ENCODE data around the gene C9. TPM values are rescaled to one million over a fixed set of nuclear protein-coding genes. Genes with fewer than 3 reads are reported as not detected.
"Not testable (repeated sequence)": the region's sequence is repeated elsewhere in the genome, so short reads cannot be mapped to it uniquely, and the experiment has no call there.

The C9 gene
- polyA plus RNA-seq, 2 of the 4 experiments (the other 2 are of a cell fraction) = 0.03 TPM; not detected in 1

- peak; percentile 39 for FAIRE-seq
- Histone ChIP-seq H3K4me2 (no peak overlapping the region), H3K9me3 (no peaks in the 10 kb centered on the region), H3K27ac (no peak overlapping the region), H3K4me3 (no peak overlapping the region), H3K4me1 (no peaks in the 10 kb centered on the region)
- no peak for ATAC-seq
- ChIA-PET POLR2A (no interaction called here), CTCF (interaction anchor here (1.5 to 2.3 kb wide), 2 partner anchors 9 to 11 kb away, joined by 7 read pairs; no protein-coding TSS in a partner anchor)
- 30% methylated on average over 1 of the region's 1 CpG for WGBS (ENCODE audit: missing lambda C conversion rate)
- no peak for TF ChIP-seq RFX5 (IDR thresholded peaks at IDR 0.05)
- no peak for DNase-seq (ENCODE audit: low read depth in 1 of 2, low spot score in 1 of 2)
These were observed 35.6 kb downstream of the C9 start for GRCh38 chr5:39328731-39329130.

GRCh38 chr5:39323542-39323941, 40.8 kb downstream of the C9 start:
- TF ChIP-seq CEBPB (IDR thresholded peaks at IDR 0.05) = no peak
- no peak for TF ChIP-seq HOXB5 (CRISPR knock-in tag; IDR thresholded peaks at IDR 0.05)
- no peak for TF ChIP-seq CBX8 (IDR thresholded peaks at IDR 0.05)
- TF ChIP-seq KDM1A (IDR thresholded peaks at IDR 0.05; ENCODE audit: low read depth) = no peak
- no peak for TF ChIP-seq KDM5A (IDR thresholded peaks at IDR 0.05)
- TF ChIP-seq POLR2A (IDR thresholded peaks at IDR 0.05; ENCODE audit: low read length) = no peak
- no peak for TF ChIP-seq JUN (IDR thresholded peaks at IDR 0.05)
- TF ChIP-seq GATA3 (IDR thresholded peaks at IDR 0.05; ENCODE audit: borderline replicate concordance) = no peak
- no peak overlapping the region for H3K4me3 ChIP-seq
- H3K9me3 ChIP-seq = no peaks in the 10 kb centered on the region
- no peak overlapping the region for H3K4me2 ChIP-seq
- ATAC-seq (no peak), DNase-seq (ENCODE audit: low read depth in 1 of 2, low spot score in 1 of 2) (no peak), FAIRE-seq (peak; percentile 28)
- H3K4me1 ChIP-seq = no peaks in the 10 kb centered on the region
- POLR2A ChIA-PET = no interaction called here
- CTCF ChIA-PET = interaction anchor here (1.3 kb wide), 1 partner anchor 52 kb away, joined by 3 read pairs; no protein-coding TSS in a partner anchor
- H3K27ac ChIP-seq = no peak overlapping the region
- WGBS (ENCODE audit: missing lambda C conversion rate) = 34% methylated on average over 3 of the region's 3 CpGs

GRCh38 chr5:39319395-39319794, 44.9 kb downstream of the C9 start:
- no peak for FAIRE-seq
- POLR2A ChIA-PET = no interaction called here
- no peak for ATAC-seq

GRCh38 chr5:39316464-39316863, 47.8 kb downstream of the C9 start:
- H3K4me2 ChIP-seq; POLR2A ChIA-PET; H3K9me3 ChIP-seq; H3K4me3 ChIP-seq; DNase-seq (ENCODE audit: low read depth in 1 of 2, low spot score in 1 of 2); FAIRE-seq; H3K4me1 ChIP-seq; ATAC-seq; H3K27ac ChIP-seq: not testable (repeated sequence)
- CTCF ChIA-PET = interaction anchor here (1.0 kb wide), 1 partner anchor 14 kb away, joined by 5 read pairs; no protein-coding TSS in a partner anchor
- 34% methylated on average over 3 of the region's 3 CpGs for WGBS (ENCODE audit: missing lambda C conversion rate)

More at GRCh38 chr5:39319395-39319794, 44.9 kb downstream of the C9 start:
- no peaks in the 10 kb centered on the region for H3K4me1 ChIP-seq
- no peak for DNase-seq (ENCODE audit: low read depth in 1 of 2, low spot score in 1 of 2)
- no peak overlapping the region for H3K27ac ChIP-seq
- no peak overlapping the region for H3K4me2 ChIP-seq
- peaks cover 3% of the 10 kb centered on the region; the same call in 1 of the 3 replicates for H3K9me3 ChIP-seq
- TF ChIP-seq RNF2 (IDR thresholded peaks at IDR 0.05; ENCODE audit: borderline replicate concordance, low read depth) (no peak), RARB (CRISPR knock-in tag; IDR thresholded peaks at IDR 0.05) (no peak), JUNB (IDR thresholded peaks at IDR 0.05) (no peak)
- no peak overlapping the region for H3K4me3 ChIP-seq
- 92% methylated on average over 3 of the region's 3 CpGs for WGBS (ENCODE audit: missing lambda C conversion rate)
- CTCF ChIA-PET = no interaction called here

- 53% methylated on average over 4 of the region's 4 CpGs for WGBS (ENCODE audit: missing lambda C conversion rate)
- no peak for FAIRE-seq
- TF ChIP-seq HES2 (IDR thresholded peaks at IDR 0.05) (no peak), CTCF (IDR thresholded peaks at IDR 0.05) (no peak), ELK1 (IDR thresholded peaks at IDR 0.05; ENCODE audit: low read depth, low read length) (no peak), KDM1A (IDR thresholded peaks at IDR 0.05; ENCODE audit: low read depth) (no peak)
- ChIA-PET CTCF (interaction anchor here (1.4 kb wide), 1 partner anchor 98 kb away, joined by 3 read pairs; no protein-coding TSS in a partner anchor), POLR2A (no interaction called here)
- no peak for DNase-seq (ENCODE audit: low read depth in 1 of 2, low spot score in 1 of 2)
- H3K27ac ChIP-seq = no peak overlapping the region
- H3K9me3 ChIP-seq = peaks cover 3% of the 10 kb centered on the region; the same call in 1 of the 3 replicates
- no peak overlapping the region for H3K4me3 ChIP-seq
- ATAC-seq = no peak
- no peak overlapping the region for H3K4me2 ChIP-seq
- H3K4me1 ChIP-seq = no peaks in the 10 kb centered on the region
These were observed 48.3 kb downstream of the C9 start for GRCh38 chr5:39315995-39316394.

Measured in A549 (cell line).